Jurkat, Clone E6-1 (cell line): ENCODE results near the gene MADCAM1.
"Not testable (repeated sequence)": the region's sequence is repeated elsewhere in the genome, so short reads cannot be mapped to it uniquely, and the experiment has no call there.

Experiments used
- DNase-seq: peaks from one replicate; pipeline ENCODE4 v3.0.0-alpha.2; 2011; ENCODE audit warnings: low read depth, low spot score
- H3K4me3 ChIP-seq: 2 replicates; pipeline ENCODE4 v1.5.1; 2011; ENCODE audit warnings: mild to moderate bottlenecking, low read length, control low read depth, moderate library complexity

Gene MADCAM1

GRCh38 chr19:463483-464207 lies 32.6 kb upstream of the MADCAM1 start:
- H3K4me3 ChIP-seq, result no peak overlapping the region

GRCh38 chr19:464208-464545 lies 32.1 kb upstream of the MADCAM1 start:
- no peak overlapping the region for H3K4me3 ChIP-seq
- DNase-seq, result no peak

More at GRCh38 chr19:463483-464207, 32.6 kb upstream of the MADCAM1 start:
- DNase-seq, result no peak

GRCh38 chr19:465056-465816 lies 31.1 kb upstream of the MADCAM1 start:
- H3K4me3 ChIP-seq, result no peak overlapping the region
- DNase-seq, result no peak

GRCh38 chr19:467554-467953 lies 28.7 kb upstream of the MADCAM1 start:
- H3K4me3 ChIP-seq, result no peak overlapping the region
- DNase-seq, result no peak

GRCh38 chr19:468587-469256 lies 27.6 kb upstream of the MADCAM1 start:
- DNase-seq, result no peak
- no peak overlapping the region for H3K4me3 ChIP-seq

- no peak overlapping the region for H3K4me3 ChIP-seq
- DNase-seq, result no peak
These were observed 26.5 kb upstream of the MADCAM1 start for GRCh38 chr19:469833-470232.

- H3K4me3 ChIP-seq, result no peak overlapping the region
- no peak for DNase-seq
These were observed 25.6 kb upstream of the MADCAM1 start for GRCh38 chr19:470701-471100.

- no peak for DNase-seq
- H3K4me3 ChIP-seq, result no peak overlapping the region
These were observed 24.1 kb upstream of the MADCAM1 start for GRCh38 chr19:472005-472858.

GRCh38 chr19:474126-475078 lies 21.9 kb upstream of the MADCAM1 start:
- H3K4me3 ChIP-seq, result no peak overlapping the region
- DNase-seq, result no peak

- no peak for DNase-seq
- no peak overlapping the region for H3K4me3 ChIP-seq
These were observed 20.9 kb upstream of the MADCAM1 start for GRCh38 chr19:475360-475759.

- H3K4me3 ChIP-seq, result no peak overlapping the region
These were observed 17.9 kb upstream of the MADCAM1 start for GRCh38 chr19:478236-478903.

GRCh38 chr19:478976-479375 lies 17.3 kb upstream of the MADCAM1 start:
- DNase-seq, result no peak
- no peak overlapping the region for H3K4me3 ChIP-seq

More at GRCh38 chr19:478236-478903, 17.9 kb upstream of the MADCAM1 start:
- no peak for DNase-seq

GRCh38 chr19:480016-480855 lies 16.1 kb upstream of the MADCAM1 start:
- no peak overlapping the region for H3K4me3 ChIP-seq
- no peak for DNase-seq

GRCh38 chr19:481100-481499 lies 15.2 kb upstream of the MADCAM1 start:
- not testable (repeated sequence) for H3K4me3 ChIP-seq, DNase-seq

- H3K4me3 ChIP-seq, result no peak overlapping the region
- DNase-seq, result no peak
These were observed 13.9 kb upstream of the MADCAM1 start for GRCh38 chr19:482186-483041.
